ENCODE results near the gene C16orf89. TPM values are rescaled to one million over a fixed set of nuclear protein-coding genes. Genes with fewer than 3 reads are reported as not detected.
"Not testable (repeated sequence)": the region's sequence is repeated elsewhere in the genome, so short reads cannot be mapped to it uniquely, and the experiment has no call there.

Gene C16orf89
- total RNA-seq, 3 donors from 2014 or later (not counting 1 experiment from before 2014, with no cell fraction given) = not detected

DNA sequence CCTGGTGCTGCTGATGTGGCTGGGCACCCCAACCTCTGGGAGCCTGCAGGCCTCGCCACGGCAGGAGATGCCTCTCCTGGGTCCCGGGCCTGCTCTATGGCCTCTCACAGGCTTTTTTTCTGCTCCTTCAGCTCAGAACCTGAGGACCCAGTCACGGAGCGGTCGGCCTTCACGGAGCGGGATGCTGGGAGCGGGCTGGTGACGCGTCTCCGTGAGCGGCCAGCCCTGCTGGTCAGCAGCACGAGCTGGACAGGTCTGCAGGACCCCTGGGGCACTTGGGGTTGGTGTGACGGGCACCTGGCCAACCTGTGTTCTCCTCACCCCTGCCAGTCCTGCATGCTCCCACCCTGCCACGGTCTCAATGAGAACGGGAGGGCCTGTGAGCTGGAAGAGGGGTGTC lies 12.9 kb upstream of the C16orf89 start:
- Mint-ChIP-seq H3K9me3 (no peaks in the 10 kb centered on the region), H3K4me1 (no peaks in the 10 kb centered on the region), H3K27ac (no peak overlapping the region), H3K27me3 (ENCODE audit: low read depth in 2 of 2) (no peaks in the 10 kb centered on the region), H3K36me3 (no peaks in the 10 kb centered on the region), H3K4me3 (no peak overlapping the region)
- Histone ChIP-seq H3K27me3 (ENCODE audit: control insufficient read depth, insufficient read depth, low read length) (no peaks in the 10 kb centered on the region), H3K4me3 (ENCODE audit: low read length) (no peak overlapping the region), H3K27ac (ENCODE audit: low read length) (no peak overlapping the region), H3K4me1 (ENCODE audit: control insufficient read depth, insufficient read depth, low read length) (no peaks in the 10 kb centered on the region), H3K9me3 (ENCODE audit: control insufficient read depth, insufficient read depth, low read length) (no peaks in the 10 kb centered on the region), H3K36me3 (ENCODE audit: control insufficient read depth, insufficient read depth, low read length) (peaks cover 29% of the 10 kb centered on the region)
- TF ChIP-seq, protein P1, sequence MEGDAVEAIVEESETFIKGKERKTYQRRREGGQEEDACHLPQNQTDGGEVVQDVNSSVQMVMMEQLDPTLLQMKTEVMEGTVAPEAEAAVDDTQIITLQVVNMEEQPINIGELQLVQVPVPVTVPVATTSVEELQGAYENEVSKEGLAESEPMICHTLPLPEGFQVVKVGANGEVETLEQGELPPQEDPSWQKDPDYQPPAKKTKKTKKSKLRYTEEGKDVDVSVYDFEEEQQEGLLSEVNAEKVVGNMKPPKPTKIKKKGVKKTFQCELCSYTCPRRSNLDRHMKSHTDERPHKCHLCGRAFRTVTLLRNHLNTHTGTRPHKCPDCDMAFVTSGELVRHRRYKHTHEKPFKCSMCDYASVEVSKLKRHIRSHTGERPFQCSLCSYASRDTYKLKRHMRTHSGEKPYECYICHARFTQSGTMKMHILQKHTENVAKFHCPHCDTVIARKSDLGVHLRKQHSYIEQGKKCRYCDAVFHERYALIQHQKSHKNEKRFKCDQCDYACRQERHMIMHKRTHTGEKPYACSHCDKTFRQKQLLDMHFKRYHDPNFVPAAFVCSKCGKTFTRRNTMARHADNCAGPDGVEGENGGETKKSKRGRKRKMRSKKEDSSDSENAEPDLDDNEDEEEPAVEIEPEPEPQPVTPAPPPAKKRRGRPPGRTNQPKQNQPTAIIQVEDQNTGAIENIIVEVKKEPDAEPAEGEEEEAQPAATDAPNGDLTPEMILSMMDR (IDR thresholded peaks at IDR 0.05) = no peak
- ATAC-seq (no peak), DNase-seq (no peak)
- 98% methylated on average over 15 of the region's 17 CpGs for WGBS (ENCODE audit: insufficient coverage)
- intact Hi-C loops (cut with micrococcal nuclease) = no loop called here

GRCh38 chr16:5077304-5077703 lies 11.5 kb upstream of the C16orf89 start:
- Histone ChIP-seq H3K27me3 (ENCODE audit: control insufficient read depth, insufficient read depth, low read length) (no peaks in the 10 kb centered on the region), H3K36me3 (ENCODE audit: control insufficient read depth, insufficient read depth, low read length) (peaks cover 21% of the 10 kb centered on the region), H3K27ac (ENCODE audit: low read length) (no peak overlapping the region), H3K9me3 (ENCODE audit: control insufficient read depth, insufficient read depth, low read length) (no peaks in the 10 kb centered on the region), H3K4me1 (ENCODE audit: control insufficient read depth, insufficient read depth, low read length) (peaks cover 8% of the 10 kb centered on the region), H3K4me3 (ENCODE audit: low read length) (no peak overlapping the region)
- intact Hi-C loops (cut with micrococcal nuclease) = no loop called here
- Mint-ChIP-seq H3K4me1 (peaks cover 11% of the 10 kb centered on the region in 2 donors), H3K36me3 (no peaks in the 10 kb centered on the region), H3K9me3 (no peaks in the 10 kb centered on the region), H3K27me3 (ENCODE audit: low read depth in 2 of 2) (no peaks in the 10 kb centered on the region), H3K4me3 (no peak overlapping the region), H3K27ac (no peak overlapping the region)
- ATAC-seq (no peak), DNase-seq (no peak)
- 97% methylated on average over 13 of the region's 13 CpGs for WGBS (ENCODE audit: insufficient coverage)
- TF ChIP-seq, protein P1 (IDR thresholded peaks at IDR 0.05) = no peak

- Histone ChIP-seq H3K27ac (ENCODE audit: low read length) (no peak overlapping the region), H3K36me3 (ENCODE audit: control insufficient read depth, insufficient read depth, low read length) (peaks cover 21% of the 10 kb centered on the region), H3K27me3 (ENCODE audit: control insufficient read depth, insufficient read depth, low read length) (no peaks in the 10 kb centered on the region), H3K4me1 (ENCODE audit: control insufficient read depth, insufficient read depth, low read length) (peaks cover 18% of the 10 kb centered on the region), H3K9me3 (ENCODE audit: control insufficient read depth, insufficient read depth, low read length) (no peaks in the 10 kb centered on the region), H3K4me3 (ENCODE audit: low read length) (no peak overlapping the region)
- DNase-seq (no peak), ATAC-seq (no peak)
- 92% methylated on average over 5 of the region's 5 CpGs for WGBS (ENCODE audit: insufficient coverage)
- Mint-ChIP-seq H3K36me3 (no peaks in the 10 kb centered on the region), H3K27me3 (ENCODE audit: low read depth in 2 of 2) (no peaks in the 10 kb centered on the region), H3K4me3 (no peak overlapping the region), H3K4me1 (peaks cover 26 to 27% of the 10 kb centered on the region in 2 donors), H3K9me3 (no peaks in the 10 kb centered on the region), H3K27ac (no peak overlapping the region)
- intact Hi-C loops (cut with micrococcal nuclease) = no loop called here
- TF ChIP-seq, protein P1 (IDR thresholded peaks at IDR 0.05) = no peak
Measured at GRCh38 chr16:5075637-5076036, 9.9 kb upstream of the C16orf89 start.

DNA sequence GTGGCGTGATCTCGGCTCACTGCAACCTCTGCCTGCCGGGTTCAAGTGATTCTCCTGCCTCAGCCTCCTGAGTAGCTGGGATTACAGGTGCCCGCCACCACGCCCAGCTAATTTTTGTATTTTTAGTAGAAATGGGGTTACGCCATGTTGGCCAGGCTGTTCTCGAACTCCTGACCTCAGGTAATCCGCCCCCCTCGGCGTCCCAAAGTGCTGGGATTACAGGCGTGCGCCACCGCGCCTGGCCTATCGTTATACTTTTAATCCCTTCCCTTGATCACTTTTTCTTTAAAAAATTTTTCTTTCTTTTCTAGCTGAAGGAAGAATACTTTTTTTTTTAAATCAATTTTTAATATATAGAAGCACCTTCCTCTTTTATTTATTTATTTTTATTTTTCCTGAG lies 8.0 kb upstream of the C16orf89 start:
- not testable (repeated sequence) for H3K36me3 Mint-ChIP-seq; H3K9me3 Mint-ChIP-seq; H3K27ac Mint-ChIP-seq; H3K27me3 Mint-ChIP-seq (ENCODE audit: low read depth in 2 of 2); H3K27me3 ChIP-seq (ENCODE audit: control insufficient read depth, insufficient read depth, low read length); ATAC-seq; H3K4me3 Mint-ChIP-seq; H3K27ac ChIP-seq (ENCODE audit: low read length); DNase-seq; H3K4me3 ChIP-seq (ENCODE audit: low read length); H3K9me3 ChIP-seq (ENCODE audit: control insufficient read depth, insufficient read depth, low read length)
- intact Hi-C loops (cut with micrococcal nuclease) = loop anchor here (2.0 kb wide), 1 partner anchor 23 kb away; the partner anchor contains the start of gene EEF2KMT
- H3K36me3 ChIP-seq (ENCODE audit: control insufficient read depth, insufficient read depth, low read length) = peaks cover 21% of the 10 kb centered on the region
- peaks cover 26 to 27% of the 10 kb centered on the region in 2 donors for H3K4me1 Mint-ChIP-seq
- 95% methylated on average over 14 of the region's 15 CpGs for WGBS (ENCODE audit: insufficient coverage)
- H3K4me1 ChIP-seq (ENCODE audit: control insufficient read depth, insufficient read depth, low read length) = peaks cover 18% of the 10 kb centered on the region

Measured in natural killer cell (primary cell).